ENCODE measurements around the gene SCD5. TPM values are rescaled to one million over a fixed set of nuclear protein-coding genes. Genes with fewer than 3 reads are reported as not detected.
"Not testable (repeated sequence)": the region's sequence is repeated elsewhere in the genome, so short reads cannot be mapped to it uniquely, and the experiment has no call there.

The SCD5 gene
- total RNA-seq (100 to 1,000 TPM; 180 to 297 TPM), polyA plus RNA-seq (ENCODE audit: insufficient read length in 2 of 2) (100 to 1,000 TPM; 419 to 506 TPM)
- long read RNA-seq, donor 1, transcript SCD5-202 (5 exons, 3,101 nt), result major isoform, 124 of 144 reads
- long read RNA-seq, donor 1, partial matches to known transcripts, result 20 of 144 reads
- long read RNA-seq, donor 1, other reads (novel, unspliced or antisense), result 0 of 144 reads
- long read RNA-seq, donor 2, transcript SCD5-202 (5 exons, 3,101 nt), result major isoform, 80 of 99 reads
- long read RNA-seq, donor 2, partial matches to known transcripts, result 19 of 99 reads
- long read RNA-seq, donor 2, other reads (novel, unspliced or antisense), result 0 of 99 reads
- long read RNA-seq, donor 3, transcript SCD5-202 (5 exons, 3,101 nt), result major isoform, 72 of 88 reads
- long read RNA-seq, donor 3, partial matches to known transcripts, result 16 of 88 reads
- long read RNA-seq, donor 3, other reads (novel, unspliced or antisense), result 0 of 88 reads
- long read RNA-seq, donor 4, transcript SCD5-202 (5 exons, 3,101 nt), result major isoform, 9 of 9 reads
- long read RNA-seq, donor 4, partial matches to known transcripts, result 0 of 9 reads
- long read RNA-seq, donor 4, other reads (novel, unspliced or antisense), result 0 of 9 reads

- peaks cover 47% of the 10 kb centered on the region for H3K4me1 ChIP-seq (ENCODE audit: control insufficient read depth, insufficient read depth, low read length)
- DNase-seq (ENCODE audit: low read depth in 4 of 6, low spot score in 6 of 6), result peak in 5 of 6 donors; percentile 82 to 97 (median 90)
- WGBS (ENCODE audit: insufficient coverage), result under 1% methylated on average over 92 of the region's 94 CpGs
- peaks cover 7% of the 10 kb centered on the region for H3K36me3 ChIP-seq (ENCODE audit: control insufficient read depth, insufficient read depth, low read length)
- H3K27me3 ChIP-seq (ENCODE audit: control insufficient read depth, insufficient read depth, low read length), result no peaks in the 10 kb centered on the region
- peak within 1 kb of the TSS; percentile 88 for H3K27ac ChIP-seq (ENCODE audit: low read depth, low read length)
- H3K9me3 ChIP-seq (ENCODE audit: control insufficient read depth, insufficient read depth, low read length), result no peaks in the 10 kb centered on the region
- peak within 1 kb of the TSS; percentile 79 for H3K4me3 ChIP-seq (ENCODE audit: low read depth, low read length)
Observed at GRCh38 chr4:82798168-82799005, at the start of gene SCD5. Gene SCD5 (minus strand): TSS chr4:82798796. CDS start chr4:82798537, 259 bp downstream.

GRCh38 chr4:82842593-82842992 lies 44.0 kb upstream of the SCD5 start:
- no peaks in the 10 kb centered on the region for H3K9me3 ChIP-seq (ENCODE audit: control insufficient read depth, insufficient read depth, low read length)
- H3K36me3 ChIP-seq (ENCODE audit: control insufficient read depth, insufficient read depth, low read length), result peaks cover 23% of the 10 kb centered on the region
- no peaks in the 10 kb centered on the region for H3K4me1 ChIP-seq (ENCODE audit: control insufficient read depth, insufficient read depth, low read length)
- peak in 3 of 6 donors; percentile 4 to 7 (median 6) for DNase-seq (ENCODE audit: low read depth in 4 of 6, low spot score in 6 of 6)
- H3K27me3 ChIP-seq (ENCODE audit: control insufficient read depth, insufficient read depth, low read length), result no peaks in the 10 kb centered on the region
- no peak overlapping the region for H3K4me3 ChIP-seq (ENCODE audit: low read depth, low read length)
- H3K27ac ChIP-seq (ENCODE audit: low read depth, low read length), result no peak overlapping the region

- Histone ChIP-seq H3K36me3 (ENCODE audit: control insufficient read depth, insufficient read depth, low read length) (peaks cover 21% of the 10 kb centered on the region), H3K4me1 (ENCODE audit: control insufficient read depth, insufficient read depth, low read length) (no peaks in the 10 kb centered on the region), H3K27ac (ENCODE audit: low read depth, low read length) (no peak overlapping the region), H3K4me3 (ENCODE audit: low read depth, low read length) (no peak overlapping the region), H3K9me3 (ENCODE audit: control insufficient read depth, insufficient read depth, low read length) (no peaks in the 10 kb centered on the region), H3K27me3 (ENCODE audit: control insufficient read depth, insufficient read depth, low read length) (no peaks in the 10 kb centered on the region)
- no CpG with 5 or more reads among the region's 1 CpG for WGBS (ENCODE audit: insufficient coverage)
- DNase-seq (ENCODE audit: low read depth in 4 of 6, low spot score in 6 of 6), result no peak
Observed at GRCh38 chr4:82839624-82840023, 41.0 kb upstream of the SCD5 start.

- DNase-seq (ENCODE audit: low read depth in 4 of 6, low spot score in 6 of 6), result no peak
- no peak overlapping the region for H3K27ac ChIP-seq (ENCODE audit: low read depth, low read length)
- peaks cover 4% of the 10 kb centered on the region for H3K36me3 ChIP-seq (ENCODE audit: control insufficient read depth, insufficient read depth, low read length)
- no peak overlapping the region for H3K4me3 ChIP-seq (ENCODE audit: low read depth, low read length)
- no CpG with 5 or more reads among the region's 1 CpG for WGBS (ENCODE audit: insufficient coverage)
- no peaks in the 10 kb centered on the region for H3K4me1 ChIP-seq (ENCODE audit: control insufficient read depth, insufficient read depth, low read length)
- no peaks in the 10 kb centered on the region for H3K27me3 ChIP-seq (ENCODE audit: control insufficient read depth, insufficient read depth, low read length)
- no peaks in the 10 kb centered on the region for H3K9me3 ChIP-seq (ENCODE audit: control insufficient read depth, insufficient read depth, low read length)
Observed at GRCh38 chr4:82833696-82834313, 35.2 kb upstream of the SCD5 start.

- not testable (repeated sequence) for H3K4me1 ChIP-seq (ENCODE audit: control insufficient read depth, insufficient read depth, low read length); H3K36me3 ChIP-seq (ENCODE audit: control insufficient read depth, insufficient read depth, low read length); H3K9me3 ChIP-seq (ENCODE audit: control insufficient read depth, insufficient read depth, low read length); H3K27ac ChIP-seq (ENCODE audit: low read depth, low read length); H3K27me3 ChIP-seq (ENCODE audit: control insufficient read depth, insufficient read depth, low read length); DNase-seq (ENCODE audit: low read depth in 4 of 6, low spot score in 6 of 6); H3K4me3 ChIP-seq (ENCODE audit: low read depth, low read length)
- no CpG with 5 or more reads among the region's 4 CpGs for WGBS (ENCODE audit: insufficient coverage)
Observed at GRCh38 chr4:82833060-82833459, 34.5 kb upstream of the SCD5 start.

- Histone ChIP-seq H3K4me1 (ENCODE audit: control insufficient read depth, insufficient read depth, low read length) (no peaks in the 10 kb centered on the region), H3K9me3 (ENCODE audit: control insufficient read depth, insufficient read depth, low read length) (no peaks in the 10 kb centered on the region), H3K4me3 (ENCODE audit: low read depth, low read length) (no peak overlapping the region), H3K27me3 (ENCODE audit: control insufficient read depth, insufficient read depth, low read length) (no peaks in the 10 kb centered on the region), H3K27ac (ENCODE audit: low read depth, low read length) (no peak overlapping the region), H3K36me3 (ENCODE audit: control insufficient read depth, insufficient read depth, low read length) (peaks cover 49% of the 10 kb centered on the region)
- no peak for DNase-seq (ENCODE audit: low read depth in 4 of 6, low spot score in 6 of 6)
- 85% methylated on average over 3 of the region's 3 CpGs for WGBS (ENCODE audit: insufficient coverage)
Observed at GRCh38 chr4:82825425-82825824, 26.8 kb upstream of the SCD5 start.

GRCh38 chr4:82823062-82823461 lies 24.5 kb upstream of the SCD5 start:
- Histone ChIP-seq H3K27me3 (ENCODE audit: control insufficient read depth, insufficient read depth, low read length) (no peaks in the 10 kb centered on the region), H3K4me3 (ENCODE audit: low read depth, low read length) (no peak overlapping the region), H3K36me3 (ENCODE audit: control insufficient read depth, insufficient read depth, low read length) (peaks cover 50% of the 10 kb centered on the region), H3K9me3 (ENCODE audit: control insufficient read depth, insufficient read depth, low read length) (no peaks in the 10 kb centered on the region), H3K27ac (ENCODE audit: low read depth, low read length) (no peak overlapping the region), H3K4me1 (ENCODE audit: control insufficient read depth, insufficient read depth, low read length) (no peaks in the 10 kb centered on the region)
- WGBS (ENCODE audit: insufficient coverage), result 67% methylated on average over 1 of the region's 5 CpGs
- no peak for DNase-seq (ENCODE audit: low read depth in 4 of 6, low spot score in 6 of 6)

- no CpG with 5 or more reads among the region's 2 CpGs for WGBS (ENCODE audit: insufficient coverage)
- Histone ChIP-seq H3K9me3 (ENCODE audit: control insufficient read depth, insufficient read depth, low read length) (no peaks in the 10 kb centered on the region), H3K27me3 (ENCODE audit: control insufficient read depth, insufficient read depth, low read length) (no peaks in the 10 kb centered on the region), H3K27ac (ENCODE audit: low read depth, low read length) (no peak overlapping the region), H3K36me3 (ENCODE audit: control insufficient read depth, insufficient read depth, low read length) (peaks cover 47% of the 10 kb centered on the region), H3K4me1 (ENCODE audit: control insufficient read depth, insufficient read depth, low read length) (no peaks in the 10 kb centered on the region), H3K4me3 (ENCODE audit: low read depth, low read length) (no peak overlapping the region)
- DNase-seq (ENCODE audit: low read depth in 4 of 6, low spot score in 6 of 6), result no peak
Observed at GRCh38 chr4:82820689-82821088, 22.1 kb upstream of the SCD5 start.
